ENCODE results near the gene SULF2.

GRCh38 chr20:47757145-47758035 lies 27.9 kb downstream of the SULF2 start:
- TF ChIP-seq CTCF (conservative IDR thresholded peaks at IDR 0.05 in 1 of 2, IDR thresholded peaks at IDR 0.05 in 1 of 2; ENCODE audit: extremely low read depth in 1 of 2, insufficient read depth in 1 of 2, low read depth in 1 of 2, low read length in 2 of 2) = no peak
- TF ChIP-seq EZH2 (IDR thresholded peaks at IDR 0.05; ENCODE audit: borderline replicate concordance, low read length) = no peak
